Epithelial cell of esophagus (primary cell): ENCODE data around the gene BABAM1.

Source experiments
- DNase-seq: peaks from one replicate; pipeline ENCODE4 v3.0.0; 2010; ENCODE audit warnings: low read depth
- H3K4me3 ChIP-seq: 2 replicates; pipeline ENCODE4 v1.5.1; 2011; ENCODE audit warnings: mild to moderate bottlenecking, low read length, control low read depth
- CTCF ChIP-seq: IDR thresholded peaks from 2 replicates; pipeline ENCODE4 v1.5.1; 2011; ENCODE audit warnings: low read depth, mild to moderate bottlenecking, low read length, control low read depth, inconsistent platforms; ENCODE audit not compliant: insufficient read depth; ENCODE audit errors: missing control alignments

The BABAM1 gene

GRCh38 chr19:17243830-17244617, 23.2 kb upstream of the BABAM1 start:
- DNase-seq, result no peak
- peak overlapping the region; percentile 90 for H3K4me3 ChIP-seq

GRCh38 chr19:17244618-17245534, 22.4 kb upstream of the BABAM1 start:
- no peak for TF ChIP-seq CTCF
- DNase-seq, result peak; percentile 40
- H3K4me3 ChIP-seq, result peak overlapping the region; percentile 90

More at GRCh38 chr19:17243830-17244617, 23.2 kb upstream of the BABAM1 start:
- TF ChIP-seq CTCF, result no peak

- peak within 1 kb of the TSS; percentile 90 for H3K4me3 ChIP-seq
- DNase-seq, result no peak
- no peak for TF ChIP-seq CTCF
Measured at GRCh38 chr19:17245535-17245984, 21.7 kb upstream of the BABAM1 start, which contains the start of gene NR2F6. TSS of gene NR2F6 (minus strand) at chr19:17245919. CDS start at chr19:17245220, 699 bp downstream.

GRCh38 chr19:17246681-17247425, 20.4 kb upstream of the BABAM1 start:
- TF ChIP-seq CTCF, result no peak
- peak overlapping the region; percentile 44 for H3K4me3 ChIP-seq
- DNase-seq, result peak; percentile 61

- DNase-seq, result peak; percentile 68
- H3K4me3 ChIP-seq, result no peak overlapping the region
Measured at GRCh38 chr19:17248011-17248776, 19.0 kb upstream of the BABAM1 start.

More at GRCh38 chr19:17248011-17248776, 19.0 kb upstream of the BABAM1 start:
- TF ChIP-seq CTCF, result no peak
